ENCODE measurements around the gene WNT11.
A peak's percentile ranks its signal among the peaks of the same experiment; 100 is the strongest.
"Not testable (repeated sequence)": the region's sequence is repeated elsewhere in the genome, so short reads cannot be mapped to it uniquely, and the experiment has no call there.

The WNT11 gene

DNA sequence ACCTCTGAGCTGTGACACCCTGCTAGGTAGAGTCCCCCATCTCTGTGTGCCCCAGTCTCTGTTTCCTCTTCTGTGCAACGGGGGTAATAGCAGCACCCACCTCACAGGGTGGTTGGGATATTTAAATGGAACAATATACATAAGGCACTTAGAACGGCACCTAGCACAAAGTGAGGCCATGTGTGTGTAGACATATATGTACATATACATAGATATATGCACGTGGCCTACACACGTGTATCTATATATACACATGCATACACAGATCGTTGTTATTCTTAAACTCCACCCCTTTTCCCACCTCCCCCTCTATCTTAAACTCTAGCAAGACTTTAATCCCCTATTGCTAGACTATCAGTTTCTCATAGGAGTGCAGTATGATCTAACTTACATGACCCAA lies 2.4 kb downstream of the WNT11 start:
- no peak for DNase-seq

DNA sequence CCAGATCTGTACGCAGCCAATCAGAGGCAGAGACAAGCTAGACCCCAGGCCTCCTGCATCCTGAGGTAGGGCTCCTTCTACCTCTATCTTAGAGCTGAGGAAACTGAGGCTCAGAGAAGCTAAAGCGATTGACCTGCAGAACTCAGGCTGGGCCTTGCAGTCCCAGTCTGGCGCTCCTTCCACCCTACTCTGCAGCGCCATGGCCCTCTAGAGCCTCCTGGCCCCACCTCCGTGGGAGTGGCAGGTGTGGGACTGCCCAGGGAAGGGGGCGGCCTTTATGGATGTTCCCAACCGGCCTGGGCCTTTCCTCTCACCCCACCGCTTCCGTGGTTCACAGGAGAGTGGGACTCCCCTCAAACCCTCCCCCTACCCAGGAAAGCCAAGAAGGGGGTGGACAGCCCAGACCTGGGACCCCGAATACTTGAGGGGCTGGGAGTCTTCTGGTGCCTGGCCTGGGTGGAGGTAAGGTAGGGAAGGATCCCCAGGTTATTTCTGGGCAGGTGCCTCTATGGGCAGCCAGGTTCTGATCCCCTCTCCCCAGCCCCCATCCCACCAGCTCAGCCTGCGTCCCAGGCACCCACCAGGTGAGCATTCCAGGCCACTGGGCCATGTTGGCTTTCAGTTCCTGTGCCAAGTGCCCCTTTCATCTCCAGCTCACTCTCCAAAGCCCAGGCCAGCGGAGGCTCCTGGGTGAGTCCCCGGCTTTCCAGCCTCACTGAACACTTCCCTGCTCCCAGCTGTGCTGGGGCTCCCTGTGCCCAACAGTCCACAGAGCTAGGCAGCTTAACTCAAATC lies 3.0 kb downstream of the WNT11 start:
- no peak for DNase-seq

DNA sequence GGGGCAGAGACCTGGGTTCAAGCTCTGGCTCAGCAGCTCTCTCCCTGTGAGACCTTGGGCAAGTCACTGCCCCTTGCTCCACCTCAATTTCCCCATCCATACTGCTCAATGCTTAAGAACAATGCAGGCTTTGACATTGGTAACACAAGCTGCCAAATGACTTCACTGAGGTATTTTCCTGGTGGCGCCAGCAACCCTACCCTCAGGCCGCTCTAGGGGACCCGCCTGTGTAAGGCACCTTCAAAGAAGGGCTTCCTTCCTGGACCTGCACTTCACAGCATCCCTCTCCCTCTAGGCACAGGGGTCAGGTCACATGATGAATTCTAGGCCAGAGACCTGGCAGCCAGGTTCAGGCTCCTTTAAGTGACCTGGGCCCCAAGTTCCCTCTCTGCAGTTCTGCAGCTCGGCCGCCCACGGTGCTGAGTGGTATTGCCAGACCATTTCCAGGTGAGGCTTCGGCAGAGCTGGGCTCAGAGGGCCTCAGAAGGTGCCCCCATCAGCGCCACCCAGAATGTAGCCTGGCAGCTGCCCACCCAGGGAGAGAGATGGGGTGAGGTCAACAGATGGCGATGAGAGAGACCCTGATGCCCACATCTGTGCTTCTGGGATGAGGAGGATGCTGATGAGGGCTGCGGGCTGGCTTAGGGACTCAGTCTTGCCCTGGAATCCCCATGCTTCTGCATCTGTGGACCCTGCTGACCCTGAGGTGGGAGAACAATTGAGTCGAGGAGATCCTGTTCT lies 4.5 kb downstream of the WNT11 start:
- DNase-seq, result no peak

DNA sequence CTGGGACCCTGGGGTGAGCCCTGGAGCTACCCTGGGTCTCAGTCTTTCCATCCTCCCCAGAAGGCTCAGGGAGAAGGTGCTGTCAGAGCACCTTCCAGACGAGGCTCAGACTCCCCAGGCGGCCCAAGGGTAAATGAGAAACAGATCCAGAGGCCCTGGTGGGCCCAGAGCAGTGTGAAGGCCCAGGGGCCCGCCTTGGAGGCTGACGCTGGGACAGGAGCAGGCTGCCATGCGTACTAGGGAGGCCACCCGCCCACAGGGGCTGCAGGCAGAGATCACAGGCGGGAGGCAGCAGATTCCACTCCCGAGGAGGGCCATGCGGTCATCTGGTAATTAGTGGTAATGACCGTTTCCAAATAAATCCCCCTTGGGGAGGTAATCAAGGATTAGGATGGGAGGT lies 5.2 kb downstream of the WNT11 start:
- no peak for DNase-seq

DNA sequence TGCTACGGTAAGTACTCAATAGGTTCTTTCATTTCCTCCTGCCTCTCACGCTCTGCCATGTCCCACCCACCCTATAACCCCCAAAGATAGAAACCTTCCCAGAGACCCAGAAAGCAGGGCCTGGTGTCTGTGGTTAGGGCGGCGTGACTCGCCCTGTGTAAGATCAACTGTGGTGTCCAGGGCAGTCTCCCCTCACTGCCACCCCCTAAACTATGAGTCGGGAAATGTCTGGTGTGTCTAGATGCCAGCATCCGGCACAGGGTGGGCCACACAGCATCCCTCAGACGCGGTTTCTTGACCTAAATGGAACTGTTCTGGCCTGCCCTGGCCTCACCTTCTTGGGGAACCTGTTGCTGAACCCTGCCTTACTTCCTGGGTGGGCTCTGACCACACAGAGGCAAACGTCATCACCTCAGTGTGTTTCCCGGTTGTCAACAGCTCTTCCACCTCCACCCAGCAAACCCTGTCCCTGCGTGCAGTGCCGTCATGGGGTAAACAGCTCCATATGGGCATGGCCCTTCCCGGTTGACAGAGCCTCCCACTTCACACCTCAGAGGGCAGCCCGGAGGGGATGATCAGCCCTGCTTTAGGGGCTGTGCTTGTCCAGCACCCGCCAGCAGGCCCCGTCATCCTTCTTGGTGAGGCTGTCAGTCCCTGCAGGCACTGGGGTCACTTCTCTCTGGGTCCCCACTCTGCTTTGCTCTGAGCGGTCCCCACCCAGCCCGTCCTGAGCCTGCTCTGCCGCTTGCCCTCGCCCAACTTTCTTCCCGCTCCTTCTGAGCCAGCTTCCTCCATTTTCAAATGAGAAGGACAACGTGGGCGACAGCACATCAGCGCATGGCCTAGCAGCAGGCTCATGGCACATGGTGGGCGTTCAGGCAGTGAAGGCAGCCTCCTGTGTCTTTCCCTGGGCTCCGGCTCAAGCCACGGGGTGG lies 6.0 kb downstream of the WNT11 start:
- no peak for DNase-seq

DNA sequence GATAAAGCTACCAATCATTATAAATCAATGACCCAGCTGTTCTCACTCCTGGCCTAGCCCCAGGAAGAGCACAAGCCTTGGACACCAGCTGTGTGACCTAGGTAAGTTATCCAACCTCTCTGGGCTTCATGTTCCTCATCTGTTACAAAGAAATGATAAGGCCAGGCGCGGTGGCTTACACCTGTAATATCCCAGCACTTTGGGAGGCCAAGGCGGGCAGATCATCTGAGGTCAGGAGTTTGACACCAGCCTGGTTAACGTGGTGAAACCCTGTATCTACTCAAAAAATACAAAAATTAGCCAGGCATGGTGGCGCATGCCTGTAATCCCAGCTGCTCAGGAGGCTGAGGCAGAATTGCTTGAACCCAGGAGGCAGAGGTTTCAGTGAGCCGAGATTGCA lies 7.6 kb downstream of the WNT11 start:
- not testable (repeated sequence) for DNase-seq

DNA sequence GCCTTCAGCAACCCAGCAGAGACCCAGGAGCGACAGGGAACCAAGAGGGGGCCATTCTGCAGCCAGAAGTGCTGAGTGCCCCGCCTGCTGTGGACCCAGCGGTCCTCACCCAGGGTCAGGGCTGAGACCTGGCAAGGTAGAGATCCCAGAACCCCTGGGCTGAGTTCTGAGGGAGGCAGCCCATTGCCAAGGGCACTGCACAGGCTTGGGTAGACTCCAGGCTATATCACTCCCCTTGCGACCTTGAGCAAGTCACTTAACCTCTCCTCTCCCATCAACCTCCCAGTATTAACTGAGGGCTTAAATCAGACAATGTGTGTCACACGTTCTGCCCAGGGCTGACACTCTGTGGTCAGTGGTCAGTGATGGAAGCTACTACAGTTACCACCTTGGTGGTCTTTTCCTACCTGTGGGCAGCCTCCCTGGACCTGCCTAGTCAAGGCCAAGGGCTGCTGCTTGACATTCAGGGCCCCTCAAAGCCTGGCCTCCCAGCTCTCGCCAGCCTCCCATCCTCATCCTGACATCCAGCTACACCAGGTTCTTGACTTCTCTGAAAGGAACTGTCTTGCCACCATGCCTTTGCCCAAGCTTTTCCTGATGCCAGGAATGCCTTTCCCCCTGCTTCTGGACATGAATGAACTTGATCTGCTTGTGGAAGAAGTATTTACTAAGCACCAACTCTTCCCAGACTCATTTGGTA lies 8.2 kb downstream of the WNT11 start:
- DNase-seq, result no peak

DNA sequence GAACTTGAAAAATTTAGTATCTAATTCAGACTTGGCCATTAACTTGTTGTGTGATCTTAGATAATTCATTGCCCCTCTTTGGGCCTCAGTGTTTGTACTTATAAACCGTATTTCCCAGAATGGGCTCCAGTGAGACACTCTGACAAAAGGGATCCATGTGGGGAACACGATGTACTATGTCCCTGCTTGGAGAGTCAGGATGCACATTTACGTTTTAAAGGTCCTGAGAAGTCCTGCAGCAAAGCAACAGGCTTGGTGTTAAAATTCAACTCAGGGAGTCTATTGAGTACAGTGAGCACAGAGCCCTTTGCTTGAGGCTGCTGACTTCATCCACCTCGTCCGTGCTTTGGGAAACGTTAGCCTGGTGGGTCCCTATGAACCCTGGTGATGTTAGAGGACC lies 9.0 kb downstream of the WNT11 start:
- no peak for DNase-seq

DNA sequence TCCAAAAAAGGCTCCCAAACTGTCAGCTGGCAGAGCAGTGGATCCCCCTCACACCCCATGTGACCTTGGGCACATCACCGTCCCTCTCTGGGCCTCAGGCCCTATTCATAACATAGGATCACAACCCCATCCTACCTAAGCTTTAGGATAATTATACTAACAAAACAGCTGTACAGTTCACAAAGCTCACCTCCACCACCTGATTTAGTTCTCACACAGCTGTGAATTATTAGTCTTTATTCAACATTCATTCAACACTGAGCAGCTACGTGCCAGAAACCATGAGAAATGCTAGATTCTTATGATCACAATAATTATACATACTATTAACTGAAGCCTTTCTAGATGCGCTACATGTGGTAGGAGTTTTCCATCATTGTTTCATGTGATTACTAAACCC lies 9.5 kb downstream of the WNT11 start:
- no peak for DNase-seq

DNA sequence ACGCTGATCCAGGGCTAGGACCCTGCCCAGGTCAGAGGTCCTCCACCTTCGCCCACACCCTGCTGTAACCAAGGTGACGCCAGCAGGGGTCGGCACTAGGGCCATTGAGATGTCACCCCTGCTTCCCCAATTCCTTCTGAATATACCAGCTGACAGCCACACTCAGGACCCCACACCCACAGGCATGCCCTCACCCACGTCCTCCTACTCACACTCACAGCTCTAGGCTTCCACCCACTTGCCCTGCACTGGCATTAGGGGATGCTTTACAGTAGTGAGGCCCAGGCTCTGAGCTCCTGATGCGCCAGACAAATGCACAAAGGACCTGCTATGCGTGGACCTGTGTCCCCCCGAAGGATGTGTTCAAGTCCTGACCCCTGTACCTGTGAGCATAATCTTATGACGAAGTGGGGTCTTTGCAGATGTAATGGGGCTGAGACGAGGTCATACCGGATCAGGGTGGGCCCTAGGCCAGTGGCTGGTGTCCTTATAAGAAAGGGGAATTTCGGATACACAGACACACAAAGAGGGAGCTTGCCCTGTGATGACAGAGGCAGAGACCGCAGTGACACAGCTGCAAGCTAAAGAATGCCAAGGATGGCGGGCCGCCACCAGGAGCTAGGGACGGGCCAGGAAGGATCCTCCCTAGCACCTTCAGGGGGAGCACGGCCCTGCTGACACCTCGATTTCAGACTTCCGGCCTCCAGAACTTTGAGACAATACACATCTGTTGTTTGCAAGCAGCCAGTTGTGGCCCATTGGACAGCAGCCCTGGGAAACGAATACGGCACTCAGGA lies 11.2 kb downstream of the WNT11 start:
- no peak for DNase-seq

DNA sequence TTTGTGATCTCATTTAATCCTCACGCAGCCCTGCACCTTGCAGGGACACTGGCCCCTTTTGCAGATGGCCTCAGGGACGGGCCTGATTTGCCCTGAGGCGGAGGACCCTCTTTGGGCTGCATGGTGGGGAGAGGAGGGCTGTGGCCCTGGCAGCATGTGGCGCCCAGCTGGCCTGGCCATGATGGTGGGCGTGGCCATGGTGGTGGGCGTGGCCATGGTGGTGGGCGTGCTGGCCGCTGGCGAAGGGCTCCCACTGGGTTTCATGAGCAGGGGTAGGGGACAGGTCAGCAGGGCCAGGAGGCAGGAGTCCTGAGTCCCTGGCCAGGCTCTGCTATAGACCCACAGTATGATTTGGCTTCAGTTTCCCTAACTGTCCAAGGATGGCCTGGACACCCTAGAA lies 13.1 kb downstream of the WNT11 start:
- peak in 1 of 56 donors; percentile 29 for DNase-seq

DNA sequence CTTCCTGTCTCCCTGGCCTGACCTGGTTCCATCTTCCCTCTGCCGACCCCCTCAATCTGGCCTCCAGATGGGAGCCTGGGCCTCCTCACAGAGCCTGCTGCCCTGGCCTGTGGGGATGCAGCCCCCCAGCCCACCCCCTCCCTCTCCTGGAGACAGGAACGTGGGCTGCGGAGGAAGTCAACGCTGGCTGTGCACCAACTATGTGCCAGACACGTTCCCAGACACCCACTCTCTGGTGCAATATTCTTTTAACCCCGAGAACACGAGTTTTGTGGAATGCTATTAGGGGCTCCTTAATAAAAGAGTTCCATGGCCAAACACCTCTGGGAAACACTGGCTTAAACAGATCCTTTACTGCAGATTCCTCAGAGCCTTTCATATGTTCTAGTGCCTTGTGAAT lies 15.9 kb downstream of the WNT11 start:
- DNase-seq, result no peak

DNA sequence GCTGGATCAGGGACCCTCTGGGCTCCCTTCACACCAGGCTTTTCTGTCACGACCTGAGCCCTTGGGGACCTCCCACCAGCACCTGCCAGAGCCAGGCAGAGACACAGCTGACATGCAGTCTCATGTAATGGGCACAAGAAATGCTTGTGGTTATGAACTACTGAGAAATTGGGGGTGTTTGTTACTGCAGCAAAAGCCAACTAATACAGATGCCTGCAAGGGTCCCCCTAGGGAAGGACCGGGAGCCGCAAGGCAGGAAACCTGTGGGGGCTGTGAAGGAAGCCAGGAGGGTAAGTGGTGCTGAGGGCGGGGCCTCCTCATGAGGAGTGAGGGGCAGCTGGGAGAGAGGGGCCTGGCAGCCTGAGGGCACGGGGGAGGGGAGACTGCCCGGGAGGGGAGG lies 16.6 kb downstream of the WNT11 start:
- no peak for DNase-seq

DNA sequence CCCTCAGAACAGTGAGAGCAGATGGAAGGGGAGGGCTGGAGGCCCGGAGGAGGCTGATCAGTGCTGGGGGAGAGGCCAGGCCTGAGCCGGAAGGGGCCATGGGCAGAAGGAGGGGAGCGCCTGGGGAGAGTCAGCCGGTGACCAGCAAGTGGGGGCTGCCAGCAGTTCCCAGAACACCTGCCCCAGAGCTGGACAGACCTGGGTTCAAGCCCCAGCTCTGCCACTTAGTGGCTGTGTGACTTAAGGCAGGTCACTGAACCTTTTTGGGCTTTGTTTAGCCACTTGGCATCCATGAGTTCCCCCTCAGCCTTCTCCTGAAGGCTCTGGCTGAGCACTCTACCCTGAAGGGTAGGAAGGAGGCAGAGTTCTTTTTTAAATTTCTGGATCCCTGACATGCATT lies 17.4 kb downstream of the WNT11 start:
- no peak for DNase-seq

DNA sequence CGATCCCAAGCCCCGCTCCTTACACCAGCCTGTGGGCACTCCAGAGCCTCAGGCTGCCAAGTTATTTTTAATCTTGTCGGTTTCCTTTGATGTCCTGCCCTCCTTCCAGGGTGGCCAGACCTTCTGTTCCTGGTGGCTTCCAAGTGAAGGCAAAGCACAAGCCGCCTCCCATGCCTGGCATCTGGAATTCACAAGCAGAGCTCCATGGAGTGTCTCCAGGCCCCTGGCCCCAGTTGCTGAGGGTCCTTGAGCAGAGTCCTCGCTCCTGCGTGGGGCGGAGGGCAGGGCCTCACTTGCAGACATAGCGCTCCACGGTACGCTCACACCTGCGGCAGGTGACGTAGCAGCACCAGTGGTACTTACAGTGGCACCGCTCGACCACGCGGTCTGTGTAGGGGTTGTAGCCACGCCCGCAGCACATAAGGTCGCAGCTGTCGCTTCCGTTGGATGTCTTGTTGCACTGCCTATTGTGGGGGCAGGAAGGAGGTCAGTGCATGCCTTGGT lies 19.5 kb downstream of the WNT11 start:
- no peak for DNase-seq

DNA sequence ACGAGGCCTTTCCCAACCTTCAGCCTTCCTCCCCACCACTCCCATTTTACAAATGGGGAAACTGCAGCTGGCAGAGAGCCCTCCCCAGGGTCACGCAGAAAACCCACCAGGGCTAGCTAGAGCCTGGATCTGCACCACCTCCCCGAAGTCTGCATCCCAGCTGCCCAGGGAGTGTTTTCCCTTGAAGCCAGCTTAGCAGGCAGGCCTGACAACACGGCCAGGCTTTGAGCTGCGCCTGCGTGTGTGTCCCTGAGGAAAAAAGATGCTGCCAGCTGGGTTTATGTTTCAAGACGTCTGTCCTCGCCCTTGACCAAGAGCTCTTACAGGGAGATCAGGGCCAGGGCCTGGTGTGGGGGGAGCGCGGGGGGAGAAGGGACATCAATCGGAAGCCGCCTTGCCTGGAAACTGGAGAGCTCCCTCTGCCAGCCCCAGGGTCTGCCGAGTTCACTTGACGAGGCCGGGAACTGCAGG lies 20.3 kb downstream of the WNT11 start:
- DNase-seq, result peak in 2 of 56 donors; percentile 6 to 10

DNA sequence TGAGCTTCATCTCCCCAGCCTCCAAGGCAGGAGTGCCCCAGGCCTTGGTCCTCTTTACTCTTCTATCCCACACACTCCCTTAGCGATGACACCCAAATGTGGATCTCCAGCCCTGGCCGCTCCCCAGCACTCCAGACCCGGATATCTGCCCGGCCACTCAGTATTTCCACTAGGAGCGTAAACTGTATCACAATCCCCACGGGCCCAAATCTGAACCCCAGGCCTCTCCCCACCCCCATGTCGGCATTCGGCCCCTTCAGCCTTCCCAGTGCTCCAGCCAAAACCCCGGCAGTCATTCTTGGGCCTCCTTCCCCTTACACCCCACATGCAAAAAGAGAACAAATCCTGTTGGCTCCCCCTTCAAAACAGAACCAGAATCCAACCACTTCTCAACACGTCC lies 20.8 kb downstream of the WNT11 start:
- no peak for DNase-seq

DNA sequence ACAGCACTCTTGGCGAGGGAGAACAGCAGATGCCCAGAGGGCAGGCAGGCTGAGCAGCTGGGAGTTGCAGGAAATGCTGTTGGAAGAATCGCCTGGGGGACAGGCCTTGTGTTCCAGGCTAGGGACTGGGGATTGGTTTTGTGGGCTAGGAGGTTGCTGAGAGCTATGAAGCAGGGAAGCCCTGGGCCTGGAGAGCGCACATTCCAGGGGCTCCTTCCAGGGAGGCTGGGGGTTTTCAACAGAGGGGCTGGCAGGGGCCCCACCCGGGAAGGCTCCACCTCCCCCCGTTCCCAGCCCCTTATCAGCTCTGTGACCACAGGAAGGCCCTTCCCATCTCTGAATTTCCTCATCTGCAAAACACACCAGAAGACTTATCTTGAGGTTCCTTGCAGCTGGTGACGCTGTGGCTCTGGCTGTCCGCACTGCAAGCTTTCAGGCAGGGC lies 21.7 kb downstream of the WNT11 start:
- DNase-seq, result no peak

DNA sequence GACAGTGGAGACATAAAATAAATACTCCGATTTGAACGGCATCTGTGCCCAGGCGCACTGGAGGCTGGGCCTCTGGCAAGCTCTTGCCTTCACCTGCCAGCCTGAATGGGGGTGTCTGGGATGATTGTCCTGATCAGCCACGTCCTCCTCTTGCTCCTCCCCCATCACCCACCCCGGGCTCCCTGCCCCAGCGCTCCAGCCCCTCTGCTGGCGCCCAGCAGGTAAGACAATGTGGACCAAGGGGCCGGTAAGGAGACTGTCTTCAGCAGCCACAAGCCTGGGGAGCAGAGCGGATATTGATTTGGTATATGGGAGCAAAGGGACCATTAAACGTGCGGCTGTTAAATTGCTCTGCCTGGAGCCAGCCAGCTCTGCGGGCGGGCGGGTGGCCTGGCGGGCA lies 24.9 kb downstream of the WNT11 start:
- DNase-seq, result no peak

DNA sequence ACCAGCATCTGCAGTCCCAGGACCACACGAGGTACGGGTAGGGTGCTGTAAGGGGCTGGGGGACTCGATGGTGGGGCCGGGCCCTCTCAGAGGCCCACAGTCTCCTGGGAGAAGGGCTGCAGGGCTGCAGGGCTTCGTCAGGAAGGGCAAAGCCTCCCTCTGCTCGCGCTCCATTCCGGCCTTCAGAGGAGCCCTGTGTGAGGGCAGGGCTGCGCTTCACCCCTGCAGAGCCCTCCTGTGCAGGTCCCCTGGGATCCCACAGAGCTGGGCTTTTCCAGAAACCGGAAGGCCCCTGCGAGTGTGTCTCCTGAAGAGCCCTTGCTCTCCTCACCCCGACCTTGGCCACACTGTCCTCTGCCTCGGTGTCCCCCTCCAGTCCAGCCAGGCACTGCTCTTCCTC lies 27.2 kb downstream of the WNT11 start:
- DNase-seq, result no peak

Measured in nucleus accumbens (tissue), 56 donors.